Measurements from ENCODE around the gene GREM1.

The GREM1 gene

DNA sequence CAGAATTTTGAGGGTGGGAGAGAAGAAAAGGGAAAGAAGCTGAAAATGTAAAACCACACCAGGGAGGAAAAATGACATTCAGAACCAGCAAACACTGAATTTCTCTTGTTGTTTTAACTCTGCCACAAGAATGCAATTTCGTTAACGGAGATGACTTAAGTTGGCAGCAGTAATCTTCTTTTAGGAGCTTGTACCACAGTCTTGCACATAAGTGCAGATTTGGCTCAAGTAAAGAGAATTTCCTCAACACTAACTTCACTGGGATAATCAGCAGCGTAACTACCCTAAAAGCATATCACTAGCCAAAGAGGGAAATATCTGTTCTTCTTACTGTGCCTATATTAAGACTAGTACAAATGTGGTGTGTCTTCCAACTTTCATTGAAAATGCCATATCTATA lies 15.5 kb downstream of the GREM1 start:
- H3K4me3 ChIP-seq = no peak overlapping the region
- no peak overlapping the region for H3K9ac ChIP-seq
- no peaks in the 10 kb centered on the region for H4K20me1 ChIP-seq
- TF ChIP-seq Cebpa-rat (IDR thresholded peaks at IDR 0.05) = no peak
- H3K9me3 ChIP-seq (replicated peaks in 1 of 11) = peaks cover 0 to 6% (median 4%) of the 10 kb centered on the region in 11 experiments; a peak in 10 of 22 replicates
- H3K36me3 ChIP-seq = no peaks in the 10 kb centered on the region
- H3K4me2 ChIP-seq = no peak overlapping the region
- no peaks in the 10 kb centered on the region for H3K4me1 ChIP-seq
- no peaks in the 10 kb centered on the region for H3K27me3 ChIP-seq
- H3K27ac ChIP-seq = no peak overlapping the region

DNA sequence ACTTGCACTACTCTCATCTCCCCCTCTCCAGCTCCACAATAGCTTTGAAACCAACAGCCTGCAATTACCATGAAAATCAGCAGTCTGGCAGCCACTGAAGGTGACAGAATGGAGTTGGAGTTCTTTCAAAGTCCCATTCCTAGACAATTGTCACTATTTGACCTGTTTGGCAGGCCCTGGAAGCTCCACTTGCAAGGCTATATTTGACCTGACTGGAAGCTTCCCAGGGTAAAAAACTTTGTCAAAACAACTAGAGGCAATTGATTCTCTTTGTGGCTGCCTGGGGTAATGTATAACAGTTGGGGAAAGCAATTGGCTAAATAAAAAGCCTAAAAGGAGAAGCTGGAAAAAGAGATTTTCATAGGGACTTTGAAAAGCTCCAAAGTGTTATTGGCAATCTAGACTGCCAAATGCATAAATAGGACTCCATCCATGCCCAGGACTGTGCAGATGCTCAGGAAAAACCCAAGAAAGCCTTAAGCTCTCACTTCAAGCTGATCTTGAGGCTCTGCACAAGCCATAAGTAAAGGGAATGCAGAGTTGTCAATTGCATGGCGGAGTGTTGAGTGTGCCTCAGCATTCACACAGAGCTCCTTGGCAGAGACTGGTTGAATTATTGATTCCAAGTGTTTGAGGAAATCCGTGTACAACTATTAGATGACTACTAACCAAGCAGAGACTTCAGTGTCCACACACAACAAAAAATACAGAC lies 18.3 kb downstream of the GREM1 start:
- Histone ChIP-seq H3K27ac (no peak overlapping the region), H3K9me3 (replicated peaks in 1 of 11) (peaks cover 5 to 17% (median 14%) of the 10 kb centered on the region in 11 experiments; a peak in 17 of 22 replicates), H3K27me3 (no peaks in the 10 kb centered on the region), H3K36me3 (no peaks in the 10 kb centered on the region), H3K4me3 (no peak overlapping the region), H3K9ac (no peak overlapping the region), H3K4me2 (no peak overlapping the region), H3K4me1 (no peaks in the 10 kb centered on the region), H4K20me1 (no peaks in the 10 kb centered on the region)
- TF ChIP-seq Cebpa-rat (IDR thresholded peaks at IDR 0.05) = no peak

DNA sequence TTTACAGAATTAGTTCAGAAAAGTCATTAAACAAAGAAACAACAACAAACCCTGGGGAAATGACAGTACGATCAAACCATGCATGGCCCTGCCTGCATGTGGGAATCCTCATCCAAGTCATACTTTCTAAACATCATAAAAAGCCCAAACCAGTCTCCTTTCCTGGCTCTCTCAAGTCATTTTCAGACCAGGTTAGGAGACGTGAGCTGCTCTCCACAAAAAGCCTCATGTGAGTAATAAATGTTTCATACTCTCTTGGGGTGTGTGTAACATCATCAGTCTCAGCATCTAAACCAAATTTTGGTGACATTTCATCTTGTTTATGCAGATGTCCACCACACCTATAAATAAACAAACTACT lies 18.9 kb downstream of the GREM1 start:
- no peaks in the 10 kb centered on the region for H4K20me1 ChIP-seq
- no peak overlapping the region for H3K9ac ChIP-seq
- no peak for TF ChIP-seq Cebpa-rat (IDR thresholded peaks at IDR 0.05)
- H3K4me3 ChIP-seq = no peak overlapping the region
- H3K36me3 ChIP-seq = no peaks in the 10 kb centered on the region
- no peaks in the 10 kb centered on the region for H3K4me1 ChIP-seq
- H3K4me2 ChIP-seq = no peak overlapping the region
- no peaks in the 10 kb centered on the region for H3K27me3 ChIP-seq
- no peak overlapping the region for H3K27ac ChIP-seq
- peaks cover 8 to 22% (median 19%) of the 10 kb centered on the region in 11 experiments; a peak in 18 of 22 replicates for H3K9me3 ChIP-seq (replicated peaks in 1 of 11)

DNA sequence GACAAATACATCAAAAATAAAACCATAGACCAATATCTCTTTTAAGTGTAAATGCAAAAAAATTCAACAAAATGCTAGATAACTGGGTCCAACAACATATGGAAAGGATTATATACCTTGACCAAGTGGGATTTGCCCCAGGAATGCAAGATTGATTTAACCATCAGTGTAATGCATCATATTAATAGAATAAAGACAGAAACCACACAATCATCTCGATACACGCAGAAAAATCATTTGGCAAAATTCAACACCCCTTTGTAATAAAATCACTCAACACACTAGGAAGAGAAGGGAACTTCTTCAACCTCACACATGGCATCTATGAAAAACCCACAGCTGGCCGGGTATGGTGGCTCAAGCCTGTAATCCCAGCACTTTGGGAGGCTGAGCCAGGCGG lies 19.5 kb downstream of the GREM1 start:
- H3K9me3 ChIP-seq (replicated peaks in 1 of 11) = peaks cover 8 to 29% (median 25%) of the 10 kb centered on the region in 11 experiments; a peak in 19 of 22 replicates

DNA sequence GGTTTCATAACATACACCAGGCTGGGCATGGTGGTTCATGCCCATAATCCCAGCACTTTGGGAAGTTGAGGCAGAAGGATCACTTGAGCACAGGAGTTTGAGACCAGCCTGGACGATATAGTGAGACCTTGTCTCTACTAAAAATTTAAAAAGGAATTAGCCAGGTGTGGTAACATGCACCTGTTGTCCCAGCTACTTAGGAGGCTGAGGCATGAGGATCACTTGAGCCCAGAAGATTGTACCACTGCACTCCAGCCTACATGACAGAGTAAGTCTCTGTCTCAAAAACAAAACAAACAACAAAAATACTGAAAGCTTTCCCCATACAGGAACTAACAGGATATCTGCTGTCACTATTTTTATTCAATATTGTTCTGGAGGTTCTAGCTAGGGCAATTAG lies 20.9 kb downstream of the GREM1 start:
- H3K9ac ChIP-seq = no peak overlapping the region
- no peaks in the 10 kb centered on the region for H3K36me3 ChIP-seq
- no peak for TF ChIP-seq Cebpa-rat (IDR thresholded peaks at IDR 0.05)
- peaks cover 8 to 38% (median 30%) of the 10 kb centered on the region in 11 experiments; a peak in 20 of 22 replicates for H3K9me3 ChIP-seq (replicated peaks in 1 of 11)
- H4K20me1 ChIP-seq = no peaks in the 10 kb centered on the region
- no peaks in the 10 kb centered on the region for H3K27me3 ChIP-seq
- no peaks in the 10 kb centered on the region for H3K4me1 ChIP-seq
- H3K27ac ChIP-seq = no peak overlapping the region
- H3K4me3 ChIP-seq = no peak overlapping the region
- no peak overlapping the region for H3K4me2 ChIP-seq

More for the DNA sequence above, 19.5 kb downstream of the GREM1 start:
- no peak for TF ChIP-seq Cebpa-rat (IDR thresholded peaks at IDR 0.05)
- no peaks in the 10 kb centered on the region for H3K36me3 ChIP-seq
- no peak overlapping the region for H3K4me2 ChIP-seq
- no peaks in the 10 kb centered on the region for H4K20me1 ChIP-seq
- no peaks in the 10 kb centered on the region for H3K27me3 ChIP-seq
- H3K27ac ChIP-seq = no peak overlapping the region
- no peak overlapping the region for H3K9ac ChIP-seq
- no peaks in the 10 kb centered on the region for H3K4me1 ChIP-seq
- no peak overlapping the region for H3K4me3 ChIP-seq

DNA sequence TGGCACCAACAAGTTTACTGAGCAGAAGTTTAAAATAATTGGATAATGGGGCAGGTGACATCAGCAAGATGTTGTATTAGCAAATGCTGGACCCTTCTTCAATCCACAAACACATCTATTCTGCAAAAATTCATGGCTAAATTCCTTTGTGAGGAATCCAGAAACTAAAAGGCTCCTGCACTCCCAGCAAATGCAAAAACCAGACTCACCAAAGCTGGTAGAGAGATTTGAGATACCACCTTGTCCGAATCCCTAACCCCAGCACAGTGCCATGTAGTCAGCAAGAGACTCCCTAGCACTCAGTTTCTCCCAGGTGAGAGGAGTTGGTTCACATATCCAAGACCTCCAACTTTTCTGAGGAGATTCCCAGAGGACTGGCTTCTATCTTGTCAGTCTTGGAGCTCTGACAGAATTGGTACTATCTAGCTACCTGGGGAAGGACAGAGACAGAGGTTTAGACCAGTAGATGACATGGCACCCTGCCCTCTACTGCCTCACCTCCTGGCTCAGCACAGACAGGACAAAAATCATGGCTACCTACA lies 21.8 kb downstream of the GREM1 start:
- H3K27ac ChIP-seq = no peak overlapping the region
- H3K4me2 ChIP-seq = no peak overlapping the region
- H3K27me3 ChIP-seq = no peaks in the 10 kb centered on the region
- H4K20me1 ChIP-seq = no peaks in the 10 kb centered on the region
- H3K36me3 ChIP-seq = no peaks in the 10 kb centered on the region
- no peak for TF ChIP-seq Cebpa-rat (IDR thresholded peaks at IDR 0.05)
- H3K4me3 ChIP-seq = no peak overlapping the region
- H3K9me3 ChIP-seq (replicated peaks in 1 of 11) = peaks cover 8 to 38% (median 30%) of the 10 kb centered on the region in 11 experiments; a peak in 20 of 22 replicates
- no peaks in the 10 kb centered on the region for H3K4me1 ChIP-seq
- no peak overlapping the region for H3K9ac ChIP-seq

DNA sequence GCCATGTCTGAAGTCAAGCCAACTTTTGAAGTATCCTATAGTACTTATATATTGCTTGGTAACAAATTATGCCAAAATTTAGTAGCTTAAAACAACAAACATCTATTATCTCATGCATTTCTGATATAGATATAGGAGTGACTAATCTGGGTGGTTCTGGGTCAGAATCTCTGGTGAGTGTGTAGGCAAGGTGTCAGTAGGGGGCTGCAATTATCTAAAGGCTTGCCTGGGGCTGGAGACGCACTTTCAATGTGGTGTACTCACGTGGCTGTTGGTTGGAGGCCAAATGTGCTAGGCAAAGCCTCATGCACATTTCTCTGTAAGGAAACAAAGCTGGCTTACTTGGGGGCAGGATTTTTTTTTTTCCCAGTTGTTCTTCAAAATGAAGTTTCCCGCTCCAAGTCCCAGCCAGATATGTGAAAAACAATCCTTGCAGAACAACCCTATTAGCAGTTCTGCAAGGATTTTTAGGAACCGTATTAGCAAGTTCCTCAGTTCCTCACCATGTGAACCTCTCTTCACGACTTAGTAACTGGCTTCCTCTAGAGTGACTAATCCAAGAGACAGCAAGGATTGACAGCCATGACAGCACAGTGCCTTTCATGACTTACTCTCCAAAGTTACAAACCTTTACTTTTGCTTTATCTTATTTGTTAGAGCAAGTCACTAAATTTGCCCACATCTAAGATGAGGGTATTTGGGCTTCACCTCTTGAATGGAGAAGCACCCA lies 25.8 kb downstream of the GREM1 start:
- Histone ChIP-seq H3K4me3 (no peak overlapping the region), H3K9ac (no peak overlapping the region), H3K9me3 (replicated peaks in 1 of 11) (peaks cover 8 to 38% (median 30%) of the 10 kb centered on the region in 11 experiments; a peak in 20 of 22 replicates), H3K36me3 (no peaks in the 10 kb centered on the region), H3K4me2 (no peak overlapping the region), H4K20me1 (no peaks in the 10 kb centered on the region), H3K27me3 (no peaks in the 10 kb centered on the region), H3K27ac (no peak overlapping the region), H3K4me1 (no peaks in the 10 kb centered on the region; a peak in 1 of 20 replicates)
- no peak for TF ChIP-seq Cebpa-rat (IDR thresholded peaks at IDR 0.05)

DNA sequence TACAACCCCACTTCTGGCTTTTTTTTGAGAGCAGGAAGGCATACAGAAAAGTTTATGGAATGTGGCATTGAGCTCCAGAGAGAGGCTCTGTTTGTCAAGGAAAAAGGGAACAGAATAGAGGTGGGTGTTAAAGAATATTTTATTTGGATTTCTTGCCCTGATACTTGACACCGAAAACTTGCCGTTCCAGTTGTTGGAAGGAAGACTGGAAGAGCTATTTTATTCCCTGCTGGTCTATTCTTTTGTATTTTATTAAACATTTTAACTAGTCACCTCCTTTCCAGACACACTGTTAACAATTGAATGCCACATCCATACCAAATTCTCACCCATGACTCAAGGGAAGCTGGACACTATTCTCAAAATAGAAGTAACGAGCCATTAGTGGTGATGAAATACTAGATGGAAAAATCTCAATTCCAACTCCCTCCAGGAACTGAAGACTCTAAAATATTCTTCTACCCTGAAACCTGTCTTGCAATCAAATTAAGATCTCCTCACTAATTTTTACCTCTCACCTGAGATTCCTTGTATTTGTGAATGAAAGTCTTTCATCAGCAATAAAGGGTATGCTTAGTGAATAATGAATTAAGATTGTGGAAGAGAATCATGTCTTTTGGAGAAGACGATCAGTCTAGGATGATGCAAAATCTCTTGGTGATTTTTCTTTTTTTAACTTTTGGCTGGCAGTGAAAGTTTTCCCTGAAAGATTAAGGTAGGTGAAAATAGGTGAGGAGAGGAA lies 28.5 kb downstream of the GREM1 start:
- no peak for TF ChIP-seq Cebpa-rat (IDR thresholded peaks at IDR 0.05)
- H3K4me1 ChIP-seq = no peaks in the 10 kb centered on the region; a peak in 1 of 20 replicates
- no peak overlapping the region for H3K9ac ChIP-seq
- H3K4me3 ChIP-seq = no peak overlapping the region
- no peak overlapping the region for H3K27ac ChIP-seq
- no peaks in the 10 kb centered on the region for H3K36me3 ChIP-seq
- no peaks in the 10 kb centered on the region for H3K27me3 ChIP-seq
- no peaks in the 10 kb centered on the region for H4K20me1 ChIP-seq
- no peak overlapping the region for H3K4me2 ChIP-seq
- H3K9me3 ChIP-seq (replicated peaks in 1 of 11) = peaks cover under 1 to 20% (median 15%) of the 10 kb centered on the region in 11 experiments; a peak in 16 of 22 replicates

DNA sequence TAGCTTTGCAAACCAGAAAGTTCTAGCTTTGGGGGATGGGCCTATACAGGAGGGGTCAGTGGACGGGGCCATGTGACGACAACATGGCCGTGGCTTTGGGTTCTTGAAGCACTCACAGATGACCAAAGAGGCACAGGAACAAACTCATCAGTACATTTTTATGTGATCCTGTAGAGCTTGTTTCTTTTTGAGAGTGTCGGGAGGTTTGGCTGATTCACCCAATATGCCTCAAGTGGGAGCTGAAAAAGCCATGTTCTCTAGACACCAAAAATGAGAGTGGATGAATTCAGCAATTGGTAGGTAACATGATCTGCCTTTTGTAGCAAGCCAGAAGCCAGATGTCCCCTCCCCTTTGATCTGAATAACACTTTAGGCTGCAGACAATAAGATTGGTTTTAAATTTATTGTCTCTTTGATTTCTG lies 30.1 kb downstream of the GREM1 start:
- H3K36me3 ChIP-seq = no peaks in the 10 kb centered on the region
- H3K9ac ChIP-seq = no peak overlapping the region
- H3K27me3 ChIP-seq = no peaks in the 10 kb centered on the region
- no peaks in the 10 kb centered on the region for H4K20me1 ChIP-seq
- H3K9me3 ChIP-seq (replicated peaks in 1 of 11) = peaks cover 0 to 8% (median 2%) of the 10 kb centered on the region in 11 experiments; a peak in 7 of 22 replicates
- no peak overlapping the region for H3K4me3 ChIP-seq
- no peak for TF ChIP-seq Cebpa-rat (IDR thresholded peaks at IDR 0.05)
- H3K4me1 ChIP-seq = no peaks in the 10 kb centered on the region; a peak in 1 of 20 replicates
- H3K4me2 ChIP-seq = no peak overlapping the region
- no peak overlapping the region for H3K27ac ChIP-seq

Measured in BLaER1 treated with 17β-estradiol and CSF1 and Interleukin-3, amounts not matched to agents 10 nM and 100 nM (cell line).